ENCODE data around the gene SIGLEC10.
"Not testable (repeated sequence)": the region's sequence is repeated elsewhere in the genome, so short reads cannot be mapped to it uniquely, and the experiment has no call there.

Gene SIGLEC10

DNA sequence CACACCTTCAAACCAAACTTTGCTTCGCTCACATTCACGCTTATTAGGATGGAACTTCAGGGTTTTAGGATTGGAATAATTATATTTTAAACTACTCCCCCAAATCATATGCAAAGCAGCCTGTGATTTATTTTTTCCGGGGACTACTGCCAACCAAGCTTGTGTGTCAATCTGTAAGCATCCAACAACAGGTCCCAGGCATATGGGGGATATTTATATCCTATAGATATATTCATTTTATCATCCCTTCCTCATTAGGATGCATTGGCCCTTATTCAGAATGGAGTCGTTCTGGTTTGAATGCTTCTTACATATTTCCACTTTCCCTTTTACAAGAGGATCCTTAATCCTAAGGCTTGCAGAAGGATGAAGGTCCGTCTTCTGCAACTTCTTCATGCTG is 18.2 kb downstream of the SIGLEC10 start:
- H4K20me1 ChIP-seq (ENCODE audit: low read depth, low read length), result no peaks in the 10 kb centered on the region
- H3K4me3 ChIP-seq (ENCODE audit: insufficient read depth, low read length, poor library complexity, severe bottlenecking), result no peak overlapping the region
- H3K36me3 ChIP-seq (ENCODE audit: low read length), result no peaks in the 10 kb centered on the region
- H3K9me2 ChIP-seq (replicated peaks; ENCODE audit: insufficient read depth, low read length), result no peaks in the 10 kb centered on the region
- no peaks in the 10 kb centered on the region for H3K9me3 ChIP-seq (ENCODE audit: insufficient read depth, low read length)
- H2AFZ ChIP-seq (ENCODE audit: low read depth, low read length, severe bottlenecking), result no peak overlapping the region
- no peak overlapping the region for H3K27ac ChIP-seq (ENCODE audit: low read depth, low read length)
- no peaks in the 10 kb centered on the region for H3K27me3 ChIP-seq (ENCODE audit: low read length)
- H3K79me2 ChIP-seq (ENCODE audit: insufficient read depth, low read length), result no peaks in the 10 kb centered on the region
- H3K4me2 ChIP-seq (ENCODE audit: low read depth, low read length, poor library complexity, severe bottlenecking), result no peak overlapping the region
- peaks cover 16% of the 10 kb centered on the region; the same call in 1 of the 2 replicates for H3F3A ChIP-seq (ENCODE audit: insufficient read depth)
- no peak overlapping the region for H3K9ac ChIP-seq (ENCODE audit: low read length)
- TF ChIP-seq, protein P1, sequence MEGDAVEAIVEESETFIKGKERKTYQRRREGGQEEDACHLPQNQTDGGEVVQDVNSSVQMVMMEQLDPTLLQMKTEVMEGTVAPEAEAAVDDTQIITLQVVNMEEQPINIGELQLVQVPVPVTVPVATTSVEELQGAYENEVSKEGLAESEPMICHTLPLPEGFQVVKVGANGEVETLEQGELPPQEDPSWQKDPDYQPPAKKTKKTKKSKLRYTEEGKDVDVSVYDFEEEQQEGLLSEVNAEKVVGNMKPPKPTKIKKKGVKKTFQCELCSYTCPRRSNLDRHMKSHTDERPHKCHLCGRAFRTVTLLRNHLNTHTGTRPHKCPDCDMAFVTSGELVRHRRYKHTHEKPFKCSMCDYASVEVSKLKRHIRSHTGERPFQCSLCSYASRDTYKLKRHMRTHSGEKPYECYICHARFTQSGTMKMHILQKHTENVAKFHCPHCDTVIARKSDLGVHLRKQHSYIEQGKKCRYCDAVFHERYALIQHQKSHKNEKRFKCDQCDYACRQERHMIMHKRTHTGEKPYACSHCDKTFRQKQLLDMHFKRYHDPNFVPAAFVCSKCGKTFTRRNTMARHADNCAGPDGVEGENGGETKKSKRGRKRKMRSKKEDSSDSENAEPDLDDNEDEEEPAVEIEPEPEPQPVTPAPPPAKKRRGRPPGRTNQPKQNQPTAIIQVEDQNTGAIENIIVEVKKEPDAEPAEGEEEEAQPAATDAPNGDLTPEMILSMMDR (IDR thresholded peaks at IDR 0.05; ENCODE audit: insufficient read depth, low read length, poor library complexity, severe bottlenecking), result no peak
- TF ChIP-seq EZH2phosphoT487 (conservative IDR thresholded peaks at IDR 0.05; ENCODE audit: low read length), result no peak

DNA sequence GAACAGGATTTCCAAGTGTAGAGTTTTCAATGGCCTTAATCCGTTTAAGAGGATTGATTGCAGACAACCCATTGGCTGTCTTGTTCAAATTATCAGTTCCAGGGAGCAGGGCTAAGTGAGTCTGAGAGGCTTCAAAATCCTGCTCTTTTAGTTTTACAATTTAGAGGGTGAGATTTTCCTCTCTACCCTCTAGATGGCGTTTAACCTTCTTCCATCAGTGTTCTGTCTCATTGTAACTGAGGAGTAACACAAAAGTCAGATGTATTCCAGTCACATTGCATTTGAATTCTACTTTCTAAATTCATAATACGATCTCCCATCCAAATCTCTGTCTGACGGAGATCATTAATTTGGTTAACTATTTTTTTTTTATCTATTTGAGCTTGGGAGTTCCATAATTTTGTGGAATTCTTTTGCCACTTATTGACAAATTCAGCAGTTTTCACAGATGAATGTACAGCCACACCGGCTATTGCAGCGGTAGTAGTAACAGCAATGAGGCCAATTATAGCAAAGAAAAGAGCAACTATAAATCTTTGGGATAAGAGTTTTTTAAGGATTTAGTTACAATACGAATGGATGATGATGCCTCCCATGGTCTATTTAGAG is 19.2 kb downstream of the SIGLEC10 start:
- no peaks in the 10 kb centered on the region for H4K20me1 ChIP-seq (ENCODE audit: low read depth, low read length)
- H3K4me3 ChIP-seq (ENCODE audit: insufficient read depth, low read length, poor library complexity, severe bottlenecking), result no peak overlapping the region
- no peak overlapping the region for H3K27ac ChIP-seq (ENCODE audit: low read depth, low read length)
- H3K79me2 ChIP-seq (ENCODE audit: insufficient read depth, low read length), result no peaks in the 10 kb centered on the region
- H3K36me3 ChIP-seq (ENCODE audit: low read length), result no peaks in the 10 kb centered on the region
- no peaks in the 10 kb centered on the region for H3K9me2 ChIP-seq (replicated peaks; ENCODE audit: insufficient read depth, low read length)
- H3K4me2 ChIP-seq (ENCODE audit: low read depth, low read length, poor library complexity, severe bottlenecking), result no peak overlapping the region
- H3K9ac ChIP-seq (ENCODE audit: low read length), result no peak overlapping the region
- H2AFZ ChIP-seq (ENCODE audit: low read depth, low read length, severe bottlenecking), result no peak overlapping the region
- H3K9me3 ChIP-seq (ENCODE audit: insufficient read depth, low read length), result no peaks in the 10 kb centered on the region
- no peak for TF ChIP-seq EZH2phosphoT487 (conservative IDR thresholded peaks at IDR 0.05; ENCODE audit: low read length)
- TF ChIP-seq, protein P1 (IDR thresholded peaks at IDR 0.05; ENCODE audit: insufficient read depth, low read length, poor library complexity, severe bottlenecking), result peak; percentile 38
- peaks cover 16% of the 10 kb centered on the region; the same call in 1 of the 2 replicates for H3F3A ChIP-seq (ENCODE audit: insufficient read depth)
- no peaks in the 10 kb centered on the region for H3K27me3 ChIP-seq (ENCODE audit: low read length)

DNA sequence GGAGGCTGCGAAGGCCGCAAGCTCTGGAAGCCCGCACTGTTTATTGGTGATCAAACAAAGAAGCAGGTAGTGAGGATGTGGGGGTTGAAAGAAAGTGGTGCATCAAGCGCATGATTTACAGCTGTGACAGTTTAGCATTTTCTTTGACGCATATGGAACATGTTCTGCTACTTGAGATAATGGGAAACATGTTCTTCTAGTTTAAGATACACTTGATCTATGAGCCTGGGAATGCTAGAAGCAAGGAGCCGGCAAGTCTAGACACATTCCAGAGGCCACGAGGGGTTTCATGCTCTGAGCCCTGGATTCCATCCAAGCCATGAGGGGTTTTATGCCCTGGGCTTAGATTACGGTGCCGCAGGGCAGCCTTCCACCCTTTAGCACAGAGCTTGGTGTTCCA is 20.0 kb downstream of the SIGLEC10 start:
- H3K9me2 ChIP-seq (replicated peaks; ENCODE audit: insufficient read depth, low read length); H3K27me3 ChIP-seq (ENCODE audit: low read length); H3K9ac ChIP-seq (ENCODE audit: low read length); H3K27ac ChIP-seq (ENCODE audit: low read depth, low read length); H3K4me3 ChIP-seq (ENCODE audit: insufficient read depth, low read length, poor library complexity, severe bottlenecking); H4K20me1 ChIP-seq (ENCODE audit: low read depth, low read length); H3K79me2 ChIP-seq (ENCODE audit: insufficient read depth, low read length); H3K4me2 ChIP-seq (ENCODE audit: low read depth, low read length, poor library complexity, severe bottlenecking); H3K9me3 ChIP-seq (ENCODE audit: insufficient read depth, low read length); H3K36me3 ChIP-seq (ENCODE audit: low read length); H2AFZ ChIP-seq (ENCODE audit: low read depth, low read length, severe bottlenecking): not testable (repeated sequence)
- H3F3A ChIP-seq (ENCODE audit: insufficient read depth), result peaks cover 16% of the 10 kb centered on the region; the same call in 1 of the 2 replicates

DNA sequence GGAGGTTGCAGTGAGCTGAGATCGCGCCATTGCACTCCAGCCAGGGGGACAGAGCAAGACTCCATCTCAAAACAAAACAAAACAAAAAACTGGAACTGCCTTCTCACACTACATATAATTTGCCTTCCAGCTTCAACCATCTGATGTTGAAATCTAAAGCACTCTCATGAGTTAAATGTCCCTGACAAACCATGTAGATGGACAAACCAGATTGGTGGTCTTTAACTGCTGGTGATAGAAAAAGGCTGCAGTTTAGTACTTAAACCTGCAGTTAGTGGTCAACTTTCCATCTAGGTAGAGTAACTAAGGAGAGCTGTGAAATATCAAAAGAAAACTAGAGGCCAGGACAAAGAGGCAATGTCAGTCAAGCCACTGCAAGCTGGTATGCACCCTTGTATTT is 21.3 kb downstream of the SIGLEC10 start:
- Histone ChIP-seq H3K36me3 (ENCODE audit: low read length) (no peaks in the 10 kb centered on the region), H2AFZ (ENCODE audit: low read depth, low read length, severe bottlenecking) (no peak overlapping the region), H3K4me3 (ENCODE audit: insufficient read depth, low read length, poor library complexity, severe bottlenecking) (no peak overlapping the region), H3K4me2 (ENCODE audit: low read depth, low read length, poor library complexity, severe bottlenecking) (no peak overlapping the region), H3K9ac (ENCODE audit: low read length) (no peak overlapping the region), H3K9me2 (replicated peaks; ENCODE audit: insufficient read depth, low read length) (no peaks in the 10 kb centered on the region), H3K9me3 (ENCODE audit: insufficient read depth, low read length) (no peaks in the 10 kb centered on the region), H4K20me1 (ENCODE audit: low read depth, low read length) (no peaks in the 10 kb centered on the region), H3K79me2 (ENCODE audit: insufficient read depth, low read length) (no peaks in the 10 kb centered on the region), H3K27me3 (ENCODE audit: low read length) (no peaks in the 10 kb centered on the region), H3F3A (ENCODE audit: insufficient read depth) (peaks cover 16% of the 10 kb centered on the region; the same call in 1 of the 2 replicates), H3K27ac (ENCODE audit: low read depth, low read length) (no peak overlapping the region)
- no peak for TF ChIP-seq EZH2phosphoT487 (conservative IDR thresholded peaks at IDR 0.05; ENCODE audit: low read length)
- TF ChIP-seq, protein P1 (IDR thresholded peaks at IDR 0.05; ENCODE audit: insufficient read depth, low read length, poor library complexity, severe bottlenecking), result no peak

Data from SU-DHL-6 (cell line).